HEK293T (cell line): ENCODE results near the gene OR4F15.
"Not testable (repeated sequence)": the region's sequence is repeated elsewhere in the genome, so short reads cannot be mapped to it uniquely, and the experiment has no call there.

Experiments used
- BHLHE40 ChIP-seq: fragments of 450-650 bp; IDR thresholded peaks from 2 replicates; pipeline ENCODE4 v1.6.1; 2016; ENCODE audit warnings: mild to moderate bottlenecking, moderate library complexity, borderline replicate concordance
- L3MBTL2 ChIP-seq: fragments of 450-650 bp; conservative IDR thresholded peaks from 2 replicates; pipeline ENCODE4 v1.6.1; 2016; ENCODE audit warnings: mild to moderate bottlenecking

- not testable (repeated sequence) for TF ChIP-seq BHLHE40, L3MBTL2
Measured at GRCh38 chr15:101764669-101765339, 47.2 kb upstream of the OR4F15 start.
